Hematopoietic multipotent progenitor cell treated with erythropoietin and hydrocortisone succinate and interleukin-3 and kit ligand, for 8 days (in vitro differentiated cells): ENCODE data around the gene ANKRD60.

Experiments
- DNase-seq: peaks from one replicate; pipeline ENCODE4 v3.0.0-alpha.2; 2015

ANKRD60 gene

GRCh38 chr20:58228484-58229197 is at the start of gene ANKRD60:
Gene ANKRD60, minus strand, starts transcription at chr20:58228653. Its CDS starts 0 bp downstream, at chr20:58228653.
- DNase-seq = no peak

- DNase-seq = no peak
Observed at GRCh38 chr20:58277578-58278472, 49.4 kb upstream of the ANKRD60 start.

GRCh38 chr20:58277107-58277506 is 48.7 kb upstream of the ANKRD60 start:
- no peak for DNase-seq

DNA sequence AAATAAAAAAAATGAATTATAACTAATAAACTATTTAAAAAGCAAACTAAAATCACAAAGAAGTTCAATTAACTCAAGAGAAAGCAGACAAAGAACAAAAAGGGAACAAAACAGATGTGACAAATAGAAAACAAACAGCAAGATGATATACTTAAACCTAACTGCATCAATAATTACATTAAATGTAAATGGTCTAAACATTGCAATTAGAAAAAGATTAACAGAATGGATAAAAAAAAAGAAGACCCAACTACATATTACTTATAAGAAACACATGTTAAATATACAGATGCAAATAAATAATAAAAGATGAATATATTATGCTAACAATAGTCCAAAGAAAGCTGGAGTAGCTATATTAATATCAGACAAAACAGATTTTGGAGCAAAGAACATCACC is 45.9 kb upstream of the ANKRD60 start:
- no peak for DNase-seq

DNA sequence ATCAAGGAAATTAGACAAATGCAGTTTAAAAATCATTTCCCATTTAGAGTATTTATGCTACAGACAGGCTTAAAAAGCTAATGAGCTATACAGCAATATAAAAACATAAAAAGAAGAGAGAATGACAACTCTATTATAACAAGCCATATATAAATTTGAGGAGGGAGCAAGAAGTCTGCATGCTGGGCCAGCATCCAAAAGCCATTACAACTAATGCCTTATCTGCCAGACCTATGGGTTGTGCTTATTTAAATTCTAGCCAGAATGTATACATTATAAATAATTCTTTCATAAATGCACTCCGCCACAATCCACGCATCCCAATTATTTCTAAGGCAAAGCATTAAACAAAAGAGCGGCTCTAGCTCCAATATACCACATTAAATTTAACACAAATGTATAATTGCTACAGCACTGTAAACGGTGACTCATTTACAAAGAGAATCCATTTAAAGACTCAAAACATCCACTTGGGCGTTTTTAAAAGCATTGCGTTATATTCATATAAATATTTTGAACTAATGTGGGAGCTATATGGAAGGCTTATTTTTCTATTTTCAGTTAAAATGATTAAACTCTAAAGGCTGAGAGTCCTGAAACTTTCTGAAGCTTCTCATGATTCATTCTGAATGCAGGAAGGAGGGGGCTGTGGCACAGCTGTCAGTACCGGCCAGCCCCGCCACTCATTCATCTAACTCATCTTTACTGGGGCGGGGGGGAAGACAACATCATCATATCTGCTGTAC is 43.3 kb upstream of the ANKRD60 start:
- no peak for DNase-seq

GRCh38 chr20:58268936-58269619 is 40.6 kb upstream of the ANKRD60 start:
- DNase-seq = no peak

DNA sequence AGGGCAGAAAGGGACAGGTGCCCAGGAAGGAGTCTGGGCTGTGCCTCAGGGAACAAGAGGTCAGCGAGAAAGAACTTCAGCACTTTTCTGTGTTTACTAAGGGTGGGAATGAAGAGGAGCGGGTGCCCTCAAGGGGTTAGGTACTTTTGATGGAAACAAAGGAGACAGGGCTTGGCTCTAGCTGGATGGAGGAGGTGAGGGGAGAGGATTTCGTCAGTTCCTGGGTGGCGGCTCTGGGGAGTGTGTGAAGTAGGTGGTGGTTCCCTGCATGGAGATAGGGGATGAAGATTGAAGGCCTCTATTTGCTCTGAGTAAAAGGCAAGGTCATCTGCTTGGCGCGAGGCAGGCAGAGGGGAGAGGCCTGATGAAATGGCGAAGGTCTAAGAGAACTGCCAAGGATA is 40.0 kb upstream of the ANKRD60 start:
- no peak for DNase-seq

DNA sequence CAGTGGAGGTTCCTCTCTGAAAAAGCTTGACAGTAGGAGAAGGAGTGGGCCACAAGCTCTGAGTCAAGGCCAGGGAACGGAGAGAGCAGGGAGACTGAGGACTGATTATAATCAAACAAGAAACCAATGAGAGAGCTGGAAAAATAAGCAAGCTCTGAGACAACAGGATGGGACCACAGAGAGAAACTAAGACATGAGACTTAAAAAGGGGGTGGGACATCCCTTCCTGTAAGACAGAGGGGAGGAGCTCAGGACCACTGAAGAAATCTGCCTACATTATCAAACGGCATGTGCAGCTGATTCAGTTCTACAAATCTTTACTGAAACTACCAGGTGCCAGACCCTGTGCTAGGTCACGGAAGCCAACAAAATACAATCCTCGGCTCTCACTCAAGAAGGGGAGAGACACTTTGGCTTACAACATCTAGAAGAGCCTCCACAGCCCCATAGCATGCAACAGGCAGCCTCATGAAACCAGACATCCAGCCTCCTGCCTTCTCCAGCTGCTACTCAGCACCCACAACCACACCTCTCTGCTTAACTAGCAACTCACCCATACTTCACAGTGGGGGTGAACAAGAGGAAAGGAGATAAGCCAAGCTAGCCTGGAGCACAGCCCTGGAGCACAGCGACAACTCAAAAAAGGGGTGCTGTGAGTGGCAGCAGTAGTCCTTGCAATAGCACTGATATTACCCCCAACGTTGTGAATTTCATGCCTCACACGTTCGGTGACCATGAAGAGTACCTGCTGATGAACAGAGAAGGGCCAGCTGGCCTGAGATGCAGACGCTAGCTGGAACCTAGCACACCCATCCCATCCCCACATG is 39.1 kb upstream of the ANKRD60 start:
- DNase-seq = no peak

- no peak for DNase-seq
Observed at GRCh38 chr20:58264271-58264670, 35.8 kb upstream of the ANKRD60 start.

GRCh38 chr20:58261660-58262059 is 33.2 kb upstream of the ANKRD60 start:
- DNase-seq = no peak

DNA sequence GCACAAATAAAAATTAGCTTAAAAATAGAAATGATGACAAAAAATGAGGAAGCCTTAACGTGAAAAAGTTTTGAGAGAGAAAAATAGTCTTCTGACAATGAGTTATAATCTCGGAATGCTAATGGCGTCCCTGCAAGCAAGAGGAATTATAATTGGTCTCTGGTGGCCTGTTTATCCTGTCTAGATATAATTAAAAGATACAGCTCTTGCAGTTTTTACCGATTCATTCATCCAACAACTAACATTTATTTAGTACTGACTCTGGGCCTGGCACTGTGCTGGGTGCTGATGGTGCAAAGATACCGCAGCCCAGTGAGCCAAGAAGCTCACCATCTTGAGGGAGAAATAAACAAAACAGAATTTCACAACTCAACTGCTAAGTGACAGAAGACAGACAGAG is 31.6 kb upstream of the ANKRD60 start:
- DNase-seq = no peak

DNA sequence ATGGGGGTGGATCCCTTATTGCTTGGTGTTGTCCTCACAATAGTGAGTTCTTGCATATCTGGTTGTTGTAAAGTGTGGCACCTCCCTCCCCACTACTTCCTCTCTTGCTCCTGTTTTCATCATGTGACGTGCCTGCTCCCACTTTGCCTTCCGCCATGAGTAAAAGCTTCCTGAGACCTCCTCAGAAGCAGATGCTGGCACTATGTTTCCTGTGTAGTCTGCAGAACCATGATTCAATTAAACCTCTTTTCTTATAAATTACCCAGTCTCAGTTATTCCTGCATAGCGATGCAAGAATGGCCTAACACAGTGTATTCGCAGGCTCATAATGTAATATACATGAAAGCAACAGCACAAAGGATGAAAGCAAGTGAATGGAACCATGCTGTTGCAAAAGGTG is 28.4 kb upstream of the ANKRD60 start:
- DNase-seq = no peak

GRCh38 chr20:58256307-58256706 is 27.9 kb upstream of the ANKRD60 start:
- no peak for DNase-seq

- no peak for DNase-seq
Observed at GRCh38 chr20:58254890-58255289, 26.4 kb upstream of the ANKRD60 start.

DNA sequence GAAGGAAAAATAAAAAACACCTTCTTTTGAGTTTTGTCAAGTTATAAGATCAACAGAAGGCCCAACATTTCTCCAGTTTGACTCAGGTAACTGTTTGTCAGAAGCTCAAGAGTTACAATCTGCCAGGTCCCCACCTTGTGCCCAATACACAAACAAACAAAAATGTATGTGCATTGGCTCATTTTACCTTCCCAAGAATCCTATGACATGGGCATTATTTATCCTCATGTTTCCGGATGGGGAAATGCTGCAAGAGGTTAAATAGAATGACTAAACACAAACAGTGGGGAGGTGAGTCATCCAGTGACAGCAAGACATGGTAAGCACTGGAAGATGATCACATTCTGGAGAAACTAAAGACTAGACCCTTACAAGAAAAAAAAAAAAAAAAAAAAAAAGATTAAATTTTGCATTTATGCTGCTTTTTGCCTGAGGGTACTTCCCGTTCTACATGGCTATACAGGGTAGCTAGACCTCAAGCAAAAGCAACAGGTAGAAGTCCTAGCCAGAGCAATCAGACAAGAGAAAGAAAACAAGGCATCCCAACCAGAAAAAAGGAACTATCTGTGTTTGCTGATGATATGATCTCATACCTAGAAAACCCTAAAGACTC is 23.6 kb upstream of the ANKRD60 start:
- DNase-seq = no peak

DNA sequence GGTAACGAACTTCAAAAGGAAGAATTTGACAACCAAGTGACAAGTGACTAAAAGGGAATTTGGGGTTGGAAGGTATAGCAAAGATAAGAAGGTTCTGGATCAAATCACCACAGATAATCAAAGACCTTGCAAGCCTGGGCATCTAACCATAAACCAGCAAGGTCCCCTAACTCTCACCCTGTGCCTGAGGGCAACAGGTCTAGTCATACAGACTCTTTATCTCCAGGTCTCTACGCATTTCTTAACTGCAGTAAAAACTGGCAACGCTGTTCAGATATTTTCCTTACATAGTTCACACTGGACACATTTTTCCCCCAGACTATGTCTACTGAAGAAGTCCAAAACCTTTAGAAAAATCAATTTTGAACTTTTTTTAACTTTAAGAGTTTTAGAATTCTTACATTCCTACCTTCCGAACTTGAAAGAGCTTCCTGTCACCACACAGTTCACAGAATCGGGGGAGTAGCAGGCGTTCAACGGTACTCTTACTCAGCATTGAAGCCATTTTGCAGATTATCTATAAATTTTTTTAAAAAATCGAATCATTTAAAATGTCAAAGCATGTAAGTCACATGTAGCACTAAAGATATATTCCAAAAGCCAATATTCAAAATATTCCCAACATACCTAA is 23.0 kb upstream of the ANKRD60 start:
- no peak for DNase-seq

GRCh38 chr20:58246346-58246745 is 17.9 kb upstream of the ANKRD60 start:
- DNase-seq = no peak

GRCh38 chr20:58245931-58246330 is 17.5 kb upstream of the ANKRD60 start:
- DNase-seq = no peak

GRCh38 chr20:58245181-58245891 is 16.9 kb upstream of the ANKRD60 start:
- DNase-seq = no peak

DNA sequence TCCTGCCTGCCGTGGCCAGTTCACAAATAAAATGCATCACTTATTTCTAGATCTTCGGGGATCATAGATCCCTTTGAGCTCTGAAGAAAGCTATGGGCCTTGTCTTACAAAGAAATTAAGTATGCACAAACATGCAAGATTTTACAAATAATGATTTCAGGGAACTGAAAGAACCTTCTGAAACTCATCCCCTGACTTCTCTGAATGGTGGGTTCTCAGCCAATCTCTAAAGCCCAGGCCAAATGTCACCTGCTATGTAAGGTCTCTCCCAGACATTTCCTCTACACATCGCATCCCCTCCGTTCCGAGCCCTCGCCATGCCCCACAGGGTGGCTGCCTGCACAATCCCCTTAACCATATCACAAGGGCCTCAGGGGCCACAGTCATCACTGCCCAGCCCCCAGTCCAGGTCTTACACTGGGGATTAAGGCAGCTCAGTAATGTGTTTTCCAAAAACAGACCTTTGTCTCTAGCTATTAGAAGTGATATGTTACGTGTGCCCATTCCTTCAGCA is 16.1 kb upstream of the ANKRD60 start:
- no peak for DNase-seq
